IPS-18a (cell line): Measurements from ENCODE around the gene TIGAR.
A peak's percentile ranks its signal among the peaks of the same experiment; 100 is the strongest.

Source experiments
- H3K27ac ChIP-seq: one replicate; pipeline ENCODE4 v1.5.1; 2013; ENCODE audit warnings: low read length
- H3K27me3 ChIP-seq: one replicate; pipeline ENCODE4 v1.6.1; 2013; ENCODE audit warnings: mild to moderate bottlenecking, low read length; ENCODE audit not compliant: control insufficient read depth, insufficient read depth
- H3K36me3 ChIP-seq: one replicate; pipeline ENCODE4 v1.6.1; 2013; ENCODE audit warnings: low read depth, low read length; ENCODE audit not compliant: control insufficient read depth
- H3K4me1 ChIP-seq: one replicate; pipeline ENCODE4 v1.6.1; 2013; ENCODE audit warnings: low read depth, low read length; ENCODE audit not compliant: control insufficient read depth
- H3K4me3 ChIP-seq: one replicate; pipeline ENCODE4 v1.5.1; 2013; ENCODE audit warnings: low read length
- H3K9ac ChIP-seq: one replicate; pipeline ENCODE4 v1.6.1; 2013; ENCODE audit warnings: mild to moderate bottlenecking, low read length, moderate library complexity
- H3K9me3 ChIP-seq: one replicate; pipeline ENCODE4 v1.6.1; 2013; ENCODE audit warnings: low read depth, low read length; ENCODE audit not compliant: control insufficient read depth

TIGAR gene

DNA sequence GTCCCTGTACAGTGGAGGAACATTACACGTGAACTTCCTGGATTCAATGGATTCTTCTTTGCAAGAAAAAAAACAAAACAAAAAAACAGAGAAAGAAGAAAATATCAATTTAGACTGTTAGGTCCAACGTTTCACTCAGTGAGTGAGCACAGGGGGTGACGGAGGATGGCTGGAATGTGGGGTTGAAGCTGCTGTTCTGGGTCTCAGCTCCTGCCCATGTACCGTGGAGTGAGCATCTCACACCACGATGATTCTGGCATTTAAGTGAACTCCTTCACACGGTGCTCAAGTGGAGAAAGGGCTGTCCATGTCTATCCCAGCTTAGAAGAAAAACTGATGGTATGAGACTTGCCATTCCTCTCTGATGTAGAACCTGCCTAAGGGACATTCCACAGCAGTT, 24.3 kb upstream of the TIGAR start:
- H3K4me3 ChIP-seq: no peak overlapping the region
- peaks cover 89% of the 10 kb centered on the region for H3K36me3 ChIP-seq
- no peak overlapping the region for H3K9ac ChIP-seq
- H3K27ac ChIP-seq: no peak overlapping the region
- H3K4me1 ChIP-seq: peaks cover 5% of the 10 kb centered on the region
- H3K9me3 ChIP-seq: no peaks in the 10 kb centered on the region
- H3K27me3 ChIP-seq: no peaks in the 10 kb centered on the region

GRCh38 chr12:4297617-4298016, 23.4 kb upstream of the TIGAR start:
- no peaks in the 10 kb centered on the region for H3K27me3 ChIP-seq
- H3K4me3 ChIP-seq: no peak overlapping the region
- H3K9ac ChIP-seq: no peak overlapping the region
- no peak overlapping the region for H3K27ac ChIP-seq
- no peaks in the 10 kb centered on the region for H3K9me3 ChIP-seq
- H3K36me3 ChIP-seq: peaks cover 90% of the 10 kb centered on the region
- H3K4me1 ChIP-seq: peaks cover 5% of the 10 kb centered on the region

- H3K9ac ChIP-seq: no peak overlapping the region
- H3K9me3 ChIP-seq: no peaks in the 10 kb centered on the region
- H3K4me1 ChIP-seq: no peaks in the 10 kb centered on the region
- H3K27ac ChIP-seq: no peak overlapping the region
- H3K36me3 ChIP-seq: peaks cover 86% of the 10 kb centered on the region
- H3K4me3 ChIP-seq: no peak overlapping the region
- H3K27me3 ChIP-seq: no peaks in the 10 kb centered on the region
These were observed 20.1 kb upstream of the TIGAR start for GRCh38 chr12:4300883-4301282.

DNA sequence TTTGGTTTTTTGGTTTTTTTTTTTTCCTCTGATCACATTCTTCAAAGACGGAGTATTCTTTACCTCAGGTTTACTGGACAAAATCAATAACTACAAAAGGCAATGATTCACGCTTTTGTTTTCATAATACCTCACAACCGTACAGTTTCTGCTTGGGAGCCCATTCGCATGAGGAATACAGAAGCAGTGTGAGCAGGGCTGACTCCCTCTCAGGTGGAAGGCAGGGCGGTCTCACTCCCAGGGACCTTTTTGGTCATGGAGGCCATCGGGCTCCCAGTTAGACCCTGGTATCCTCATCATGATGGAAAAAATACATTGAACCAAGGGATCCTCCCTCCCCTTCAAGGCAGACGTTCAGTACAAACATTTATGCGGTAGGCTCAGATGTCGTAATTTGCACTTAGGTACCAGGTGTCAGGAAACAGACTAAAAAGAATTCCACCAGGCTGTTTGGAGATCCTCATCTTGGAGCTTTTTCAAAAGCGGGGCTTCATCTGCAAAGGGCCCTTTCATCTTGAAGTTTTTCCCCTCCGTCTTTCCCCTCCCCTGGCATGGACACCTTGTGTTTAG, 19.0 kb upstream of the TIGAR start:
- no peak overlapping the region for H3K4me3 ChIP-seq
- H3K4me1 ChIP-seq: peaks cover 8% of the 10 kb centered on the region
- H3K27me3 ChIP-seq: no peaks in the 10 kb centered on the region
- H3K36me3 ChIP-seq: peaks cover 75% of the 10 kb centered on the region
- no peak overlapping the region for H3K9ac ChIP-seq
- H3K27ac ChIP-seq: no peak overlapping the region
- H3K9me3 ChIP-seq: no peaks in the 10 kb centered on the region

GRCh38 chr12:4302881-4303280, 18.1 kb upstream of the TIGAR start:
- no peaks in the 10 kb centered on the region for H3K27me3 ChIP-seq
- H3K9ac ChIP-seq: no peak overlapping the region
- H3K4me3 ChIP-seq: no peak overlapping the region
- no peak overlapping the region for H3K27ac ChIP-seq
- peaks cover 70% of the 10 kb centered on the region for H3K36me3 ChIP-seq
- peaks cover 11% of the 10 kb centered on the region for H3K4me1 ChIP-seq
- no peaks in the 10 kb centered on the region for H3K9me3 ChIP-seq

- Histone ChIP-seq H3K4me1 (peaks cover 11% of the 10 kb centered on the region), H3K27ac (no peak overlapping the region), H3K27me3 (no peaks in the 10 kb centered on the region), H3K9ac (no peak overlapping the region), H3K9me3 (no peaks in the 10 kb centered on the region), H3K36me3 (peaks cover 62% of the 10 kb centered on the region), H3K4me3 (no peak overlapping the region)
These were observed 17.3 kb upstream of the TIGAR start for GRCh38 chr12:4303750-4304149.

- peaks cover 11% of the 10 kb centered on the region for H3K4me1 ChIP-seq
- H3K36me3 ChIP-seq: peaks cover 25% of the 10 kb centered on the region
- no peaks in the 10 kb centered on the region for H3K9me3 ChIP-seq
- no peak overlapping the region for H3K27ac ChIP-seq
- no peaks in the 10 kb centered on the region for H3K27me3 ChIP-seq
- peak overlapping the region; percentile 22 for H3K9ac ChIP-seq
- H3K4me3 ChIP-seq: peak overlapping the region; percentile 23
These were observed 13.2 kb upstream of the TIGAR start for GRCh38 chr12:4307593-4308333.

DNA sequence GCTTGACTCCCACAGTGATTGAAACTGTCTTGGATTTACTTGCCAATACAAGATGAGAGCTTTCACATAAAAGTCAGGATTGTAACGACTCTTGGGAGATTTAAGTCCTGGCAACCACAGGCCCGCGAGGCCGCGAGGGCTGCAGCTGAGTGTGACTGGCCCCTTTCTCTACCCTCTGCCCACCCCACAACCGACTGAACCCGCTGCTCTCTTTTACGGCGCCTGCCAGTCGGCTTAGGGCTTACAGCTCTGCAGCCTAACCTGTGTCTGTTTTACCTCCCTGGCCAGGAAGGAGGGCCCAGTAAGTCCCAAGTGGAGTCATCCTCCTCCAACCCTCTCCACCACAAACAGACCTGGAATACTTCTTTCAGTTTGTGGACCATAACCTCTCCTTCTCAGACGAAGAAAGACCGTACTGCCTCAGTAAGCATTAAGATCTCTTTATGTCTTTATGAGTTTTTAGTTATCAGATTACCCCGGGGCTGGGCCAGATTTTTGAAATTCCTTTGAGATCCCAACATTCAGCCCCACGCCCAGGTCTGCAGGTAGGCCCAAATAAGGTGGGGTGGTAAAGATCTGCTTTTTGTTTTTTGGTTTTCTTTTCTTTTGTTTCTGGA, 12.6 kb upstream of the TIGAR start:
- Histone ChIP-seq H3K4me1 (peaks cover 11% of the 10 kb centered on the region), H3K27ac (no peak overlapping the region), H3K36me3 (peaks cover 18% of the 10 kb centered on the region), H3K9me3 (no peaks in the 10 kb centered on the region), H3K4me3 (no peak overlapping the region), H3K27me3 (no peaks in the 10 kb centered on the region), H3K9ac (no peak overlapping the region)

- Histone ChIP-seq H3K9me3 (no peaks in the 10 kb centered on the region), H3K27ac (no peak overlapping the region), H3K36me3 (no peaks in the 10 kb centered on the region), H3K9ac (no peak overlapping the region), H3K4me1 (peaks cover 5% of the 10 kb centered on the region), H3K27me3 (no peaks in the 10 kb centered on the region), H3K4me3 (no peak overlapping the region)
These were observed 9.2 kb upstream of the TIGAR start for GRCh38 chr12:4311776-4312175.

GRCh38 chr12:4312251-4312650, 8.8 kb upstream of the TIGAR start:
- Histone ChIP-seq H3K4me1 (peaks cover under 1% of the 10 kb centered on the region), H3K9me3 (no peaks in the 10 kb centered on the region), H3K9ac (no peak overlapping the region), H3K36me3 (no peaks in the 10 kb centered on the region), H3K27me3 (no peaks in the 10 kb centered on the region), H3K4me3 (no peak overlapping the region), H3K27ac (no peak overlapping the region)

DNA sequence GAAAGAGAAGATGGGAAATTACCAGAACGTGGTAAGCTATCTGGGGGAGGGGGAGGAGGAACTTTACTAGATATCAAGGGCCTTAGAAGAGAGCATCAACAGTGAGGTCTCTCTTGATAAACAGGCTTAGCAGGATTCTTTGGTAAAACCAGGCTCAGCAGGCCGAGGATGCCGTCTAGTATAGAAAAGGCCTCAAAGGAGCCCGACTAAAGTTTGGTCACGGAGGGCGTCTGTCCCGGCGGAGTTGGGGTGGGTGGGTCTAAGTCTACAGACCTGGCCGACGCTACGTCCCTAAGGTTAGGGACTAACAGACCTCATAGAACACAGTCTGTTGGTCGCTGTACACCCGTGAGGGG, 538 bp upstream of the TIGAR start:
- Histone ChIP-seq H3K9me3 (no peaks in the 10 kb centered on the region), H3K27ac (no peak overlapping the region), H3K4me1 (peaks cover 11% of the 10 kb centered on the region), H3K9ac (peak overlapping the region; percentile 90), H3K36me3 (peaks cover 5% of the 10 kb centered on the region), H3K4me3 (peak overlapping the region; percentile 99), H3K27me3 (peaks cover 4% of the 10 kb centered on the region)

DNA sequence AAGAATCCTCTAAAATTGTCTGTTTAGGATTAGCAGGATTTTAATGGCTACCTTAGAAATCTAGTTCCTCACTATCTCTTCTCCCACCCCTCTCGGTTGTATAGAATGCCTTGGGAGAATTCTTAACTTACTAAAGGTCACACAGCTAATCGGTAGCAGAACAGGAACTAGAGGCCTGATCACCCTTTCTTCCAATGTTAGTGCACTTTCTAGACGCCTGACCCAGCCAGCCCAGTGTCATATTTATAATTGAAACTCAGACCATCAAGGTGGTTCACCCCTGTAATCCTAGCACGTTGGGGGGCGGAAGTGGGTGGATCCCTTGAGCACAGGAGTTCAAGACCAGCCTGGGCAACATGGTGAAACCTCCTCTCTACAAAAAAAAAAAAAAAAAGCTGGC, 1.7 kb downstream of the TIGAR start:
- Histone ChIP-seq H3K36me3 (peaks cover 5% of the 10 kb centered on the region), H3K9me3 (no peaks in the 10 kb centered on the region), H3K27ac (no peak overlapping the region), H3K9ac (no peak overlapping the region), H3K4me1 (peaks cover 11% of the 10 kb centered on the region), H3K27me3 (peaks cover 4% of the 10 kb centered on the region), H3K4me3 (peak overlapping the region; percentile 99)
